22Rv1 (cell line): Measurements from ENCODE around the gene PLCH2.

ENCODE experiments used
- ZFX ChIP-seq: fragments of 450-650 bp; IDR thresholded peaks from 2 replicates; pipeline ENCODE4 v1.6.1; 2017; ENCODE audit warnings: antibody characterized with exemption, borderline replicate concordance
- TF ChIP-seq, protein P1 (sequence below): fragments of 450-650 bp; IDR thresholded peaks from 2 replicates; pipeline ENCODE4 v1.5.1; 2017; ENCODE audit warnings: mild to moderate bottlenecking

DNA sequence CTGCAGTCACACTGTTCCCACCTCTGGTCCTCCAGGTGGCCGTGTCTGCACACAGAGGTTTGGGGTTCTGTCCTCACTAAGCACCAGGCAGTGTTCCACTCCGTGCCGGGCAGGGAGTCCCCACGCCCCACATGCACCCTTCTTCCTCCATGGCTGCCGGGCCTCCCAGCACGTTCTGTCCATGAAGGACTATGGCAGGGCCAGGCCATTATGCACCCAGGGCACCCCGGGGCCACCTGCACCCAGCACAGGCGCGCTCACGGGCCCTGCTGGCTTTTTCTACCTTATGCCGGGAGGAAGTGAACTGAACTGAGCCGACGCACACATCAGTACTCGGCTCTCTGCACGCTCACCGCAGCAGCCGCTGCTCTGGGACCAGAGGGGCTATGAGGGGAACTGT is 40.0 kb downstream of the PLCH2 start:
- no peak for TF ChIP-seq ZFX
- TF ChIP-seq, protein P1, sequence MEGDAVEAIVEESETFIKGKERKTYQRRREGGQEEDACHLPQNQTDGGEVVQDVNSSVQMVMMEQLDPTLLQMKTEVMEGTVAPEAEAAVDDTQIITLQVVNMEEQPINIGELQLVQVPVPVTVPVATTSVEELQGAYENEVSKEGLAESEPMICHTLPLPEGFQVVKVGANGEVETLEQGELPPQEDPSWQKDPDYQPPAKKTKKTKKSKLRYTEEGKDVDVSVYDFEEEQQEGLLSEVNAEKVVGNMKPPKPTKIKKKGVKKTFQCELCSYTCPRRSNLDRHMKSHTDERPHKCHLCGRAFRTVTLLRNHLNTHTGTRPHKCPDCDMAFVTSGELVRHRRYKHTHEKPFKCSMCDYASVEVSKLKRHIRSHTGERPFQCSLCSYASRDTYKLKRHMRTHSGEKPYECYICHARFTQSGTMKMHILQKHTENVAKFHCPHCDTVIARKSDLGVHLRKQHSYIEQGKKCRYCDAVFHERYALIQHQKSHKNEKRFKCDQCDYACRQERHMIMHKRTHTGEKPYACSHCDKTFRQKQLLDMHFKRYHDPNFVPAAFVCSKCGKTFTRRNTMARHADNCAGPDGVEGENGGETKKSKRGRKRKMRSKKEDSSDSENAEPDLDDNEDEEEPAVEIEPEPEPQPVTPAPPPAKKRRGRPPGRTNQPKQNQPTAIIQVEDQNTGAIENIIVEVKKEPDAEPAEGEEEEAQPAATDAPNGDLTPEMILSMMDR = no peak
